ENCODE results near the gene HCFC1R1. TPM values are rescaled to one million over a fixed set of nuclear protein-coding genes. Genes with fewer than 3 reads are reported as not detected.

HCFC1R1 gene
- total RNA-seq, 2 donors from 2014 or later: 49.8 to 59.1 TPM

DNA sequence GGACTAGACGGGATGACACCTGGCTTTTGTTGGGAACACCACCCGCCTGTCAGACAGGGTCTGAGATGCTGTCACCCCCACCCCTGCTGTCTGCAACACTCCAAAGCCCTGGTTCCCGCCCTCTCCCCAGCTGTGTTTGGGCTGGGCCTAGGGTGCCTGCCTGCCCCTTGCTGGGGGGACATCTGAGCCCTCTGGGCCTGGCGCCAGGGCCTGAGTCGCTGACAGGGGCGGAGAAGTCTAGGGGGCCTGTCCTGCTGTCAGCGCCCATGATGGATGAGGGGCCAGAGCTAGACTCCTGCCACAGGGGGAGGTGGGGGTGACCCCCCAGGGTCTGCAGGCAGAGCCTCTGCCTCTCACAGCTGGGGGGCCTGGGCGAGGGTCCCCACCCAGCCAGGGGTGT is 35.9 kb downstream of the HCFC1R1 start:
- peaks cover 11% of the 10 kb centered on the region for H3K4me1 Mint-ChIP-seq
- Histone ChIP-seq H3K4me1 (ENCODE audit: control insufficient read depth, insufficient read depth, low read length) (no peaks in the 10 kb centered on the region), H3K27ac (ENCODE audit: low read depth, low read length) (no peak overlapping the region), H3K27me3 (ENCODE audit: control insufficient read depth, insufficient read depth, low read length, poor library complexity, severe bottlenecking) (no peaks in the 10 kb centered on the region), H3K36me3 (ENCODE audit: control insufficient read depth, insufficient read depth, low read length) (no peaks in the 10 kb centered on the region), H3K9ac (ENCODE audit: extremely low read depth, low read length, poor library complexity, severe bottlenecking) (no peak overlapping the region), H3K9me3 (ENCODE audit: control insufficient read depth, low read length) (no peaks in the 10 kb centered on the region), H3K4me3 (ENCODE audit: low read length) (no peak overlapping the region)
- WGBS, 2 experiments (ENCODE audit: insufficient coverage in 1 of 2, insufficient read length in 1 of 2): 70 to 82% methylated on average over 2 to 8 of the region's 8 CpGs
- TF ChIP-seq, protein P1, sequence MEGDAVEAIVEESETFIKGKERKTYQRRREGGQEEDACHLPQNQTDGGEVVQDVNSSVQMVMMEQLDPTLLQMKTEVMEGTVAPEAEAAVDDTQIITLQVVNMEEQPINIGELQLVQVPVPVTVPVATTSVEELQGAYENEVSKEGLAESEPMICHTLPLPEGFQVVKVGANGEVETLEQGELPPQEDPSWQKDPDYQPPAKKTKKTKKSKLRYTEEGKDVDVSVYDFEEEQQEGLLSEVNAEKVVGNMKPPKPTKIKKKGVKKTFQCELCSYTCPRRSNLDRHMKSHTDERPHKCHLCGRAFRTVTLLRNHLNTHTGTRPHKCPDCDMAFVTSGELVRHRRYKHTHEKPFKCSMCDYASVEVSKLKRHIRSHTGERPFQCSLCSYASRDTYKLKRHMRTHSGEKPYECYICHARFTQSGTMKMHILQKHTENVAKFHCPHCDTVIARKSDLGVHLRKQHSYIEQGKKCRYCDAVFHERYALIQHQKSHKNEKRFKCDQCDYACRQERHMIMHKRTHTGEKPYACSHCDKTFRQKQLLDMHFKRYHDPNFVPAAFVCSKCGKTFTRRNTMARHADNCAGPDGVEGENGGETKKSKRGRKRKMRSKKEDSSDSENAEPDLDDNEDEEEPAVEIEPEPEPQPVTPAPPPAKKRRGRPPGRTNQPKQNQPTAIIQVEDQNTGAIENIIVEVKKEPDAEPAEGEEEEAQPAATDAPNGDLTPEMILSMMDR (conservative IDR thresholded peaks at IDR 0.05): no peak
- no peak for DNase-seq
- H3K27ac Mint-ChIP-seq: no peak overlapping the region
- no peaks in the 10 kb centered on the region for H3K36me3 Mint-ChIP-seq (ENCODE audit: low read depth)
- no peaks in the 10 kb centered on the region for H3K9me3 Mint-ChIP-seq
- no peak overlapping the region for H3K4me3 Mint-ChIP-seq
- H3K27me3 Mint-ChIP-seq (ENCODE audit: insufficient read depth): no peaks in the 10 kb centered on the region

DNA sequence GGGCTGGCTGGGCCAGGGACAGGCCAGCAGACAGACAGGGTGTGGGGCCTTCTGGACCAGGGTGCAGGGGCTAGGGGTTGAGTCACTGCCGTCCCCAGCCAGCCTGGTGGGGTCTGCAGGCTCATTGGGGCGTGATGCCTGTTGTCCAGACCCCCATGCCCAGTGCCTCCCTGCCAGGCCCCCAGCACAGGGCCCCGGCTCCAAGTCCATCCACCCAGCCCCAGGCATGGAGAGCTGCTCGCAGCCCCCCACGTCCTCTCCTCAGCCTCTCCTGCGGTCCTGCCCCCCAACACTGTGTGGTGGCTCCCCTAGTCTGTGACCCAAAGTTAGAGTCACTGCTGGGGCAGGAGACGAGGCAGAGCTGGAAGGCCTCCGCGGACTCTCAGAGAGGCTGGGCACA is 36.5 kb downstream of the HCFC1R1 start:
- no peaks in the 10 kb centered on the region for H3K36me3 ChIP-seq (ENCODE audit: control insufficient read depth, insufficient read depth, low read length)
- no peak overlapping the region for H3K27ac Mint-ChIP-seq
- no peak overlapping the region for H3K4me3 ChIP-seq (ENCODE audit: low read length)
- H3K36me3 Mint-ChIP-seq (ENCODE audit: low read depth): no peaks in the 10 kb centered on the region
- no peaks in the 10 kb centered on the region for H3K9me3 Mint-ChIP-seq
- no peaks in the 10 kb centered on the region for H3K9me3 ChIP-seq (ENCODE audit: control insufficient read depth, low read length)
- DNase-seq: no peak
- H3K27me3 ChIP-seq (ENCODE audit: control insufficient read depth, insufficient read depth, low read length, poor library complexity, severe bottlenecking): no peaks in the 10 kb centered on the region
- no peak overlapping the region for H3K9ac ChIP-seq (ENCODE audit: extremely low read depth, low read length, poor library complexity, severe bottlenecking)
- WGBS, 2 experiments (ENCODE audit: insufficient coverage in 1 of 2, insufficient read length in 1 of 2): 79 to 87% methylated on average over 3 to 9 of the region's 9 CpGs
- TF ChIP-seq, protein P1 (conservative IDR thresholded peaks at IDR 0.05): no peak
- H3K27me3 Mint-ChIP-seq (ENCODE audit: insufficient read depth): no peaks in the 10 kb centered on the region
- peaks cover 14% of the 10 kb centered on the region for H3K4me1 Mint-ChIP-seq
- no peak overlapping the region for H3K27ac ChIP-seq (ENCODE audit: low read depth, low read length)
- no peaks in the 10 kb centered on the region for H3K4me1 ChIP-seq (ENCODE audit: control insufficient read depth, insufficient read depth, low read length)
- H3K4me3 Mint-ChIP-seq: no peak overlapping the region

DNA sequence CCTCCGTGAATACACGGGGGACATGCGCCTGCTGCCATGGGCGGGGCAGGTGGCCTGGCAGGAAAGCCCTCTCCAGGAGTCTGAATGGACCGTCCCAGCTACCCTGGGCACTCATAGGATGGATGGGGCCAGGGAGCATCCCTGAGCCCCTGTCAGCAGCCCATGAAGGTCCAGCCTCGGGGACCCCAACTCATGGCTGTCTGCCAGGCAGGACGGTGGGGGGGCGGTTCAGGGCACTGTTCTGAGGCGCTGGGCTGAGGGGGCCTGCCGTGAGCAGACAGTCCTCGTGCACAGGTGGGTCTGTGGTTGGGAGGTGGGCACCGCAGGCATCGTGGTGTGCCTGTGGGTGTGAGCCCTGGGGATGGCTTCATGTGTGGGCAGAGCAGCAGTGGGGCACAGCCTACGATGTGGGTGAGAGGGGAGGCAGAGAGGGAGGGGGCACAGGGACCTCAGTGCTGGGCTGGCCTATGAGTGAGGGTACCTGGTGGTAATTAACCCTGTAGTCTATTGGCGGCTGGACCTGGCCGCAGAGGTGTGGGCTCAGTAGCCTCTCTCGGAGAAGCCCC is 37.0 kb downstream of the HCFC1R1 start:
- H3K27me3 Mint-ChIP-seq (ENCODE audit: insufficient read depth): no peaks in the 10 kb centered on the region

More for the DNA sequence above, 37.0 kb downstream of the HCFC1R1 start:
- Mint-ChIP-seq H3K4me1 (peaks cover 19% of the 10 kb centered on the region), H3K9me3 (no peaks in the 10 kb centered on the region), H3K36me3 (ENCODE audit: low read depth) (no peaks in the 10 kb centered on the region), H3K27ac (no peak overlapping the region), H3K4me3 (no peak overlapping the region)
- no peak overlapping the region for H3K4me3 ChIP-seq (ENCODE audit: low read length)
- TF ChIP-seq, protein P1 (conservative IDR thresholded peaks at IDR 0.05): no peak
- WGBS, 2 experiments (ENCODE audit: insufficient coverage in 1 of 2, insufficient read length in 1 of 2): 84 to 90% methylated on average over 9 to 17 of the region's 17 CpGs
- H3K36me3 ChIP-seq (ENCODE audit: control insufficient read depth, insufficient read depth, low read length): no peaks in the 10 kb centered on the region
- H3K27ac ChIP-seq (ENCODE audit: low read depth, low read length): no peak overlapping the region
- no peak for DNase-seq
- H3K27me3 ChIP-seq (ENCODE audit: control insufficient read depth, insufficient read depth, low read length, poor library complexity, severe bottlenecking): no peaks in the 10 kb centered on the region
- peaks cover 3% of the 10 kb centered on the region for H3K4me1 ChIP-seq (ENCODE audit: control insufficient read depth, insufficient read depth, low read length)
- H3K9me3 ChIP-seq (ENCODE audit: control insufficient read depth, low read length): no peaks in the 10 kb centered on the region
- H3K9ac ChIP-seq (ENCODE audit: extremely low read depth, low read length, poor library complexity, severe bottlenecking): no peak overlapping the region
